Peyer's patch (tissue), 4 donors: ENCODE results near the gene GLB1L3. TPM values are rescaled to one million over a fixed set of nuclear protein-coding genes. Genes with fewer than 3 reads are reported as not detected.

Experiments
- DNase-seq, 3 donors: peaks; one replicate each; pipeline ENCODE4 v3.0.0-alpha.2; 2017 to 2019
- H3K27ac ChIP-seq, 4 donors: fragments of 200-600 bp; sonication (generic); one replicate each; pipeline ENCODE4 v1.5.1; 2016 to 2019
- H3K27me3 ChIP-seq, 2 donors: fragments of 200-600 bp; sonication (generic); one replicate each; pipeline ENCODE4 v1.5.1; 2019
- H3K36me3 ChIP-seq, 3 donors: fragments of 200-600 bp; sonication (generic); one replicate each; pipeline ENCODE4 v1.5.1; 2016 to 2019
- H3K4me1 ChIP-seq, 4 donors: fragments of 200-600 bp; sonication (generic); one replicate each; pipeline ENCODE4 v1.5.1; 2016 to 2019
- H3K4me3 ChIP-seq, 4 donors: fragments of 200-600 bp; sonication (generic); 1 replicate in 3 of 4; 2 replicates in 1 of 4; pipeline ENCODE4 v1.5.1; 2016 to 2019; ENCODE audit warnings: mild to moderate bottlenecking in 1 of 4
- H3K9me3 ChIP-seq, 4 donors: fragments of 200-600 bp; sonication (generic); one replicate each; pipeline ENCODE4 v1.5.1; 2016 to 2019; ENCODE audit warnings: mild to moderate bottlenecking in 1 of 4
- POLR2A ChIP-seq, 2 donors: fragments of 450-650 bp; IDR thresholded peaks; one replicate each; pipeline ENCODE4 v1.5.1; 2017; ENCODE audit warnings: antibody characterized with exemption in 2 of 2, mild to moderate bottlenecking in 2 of 2, moderate library complexity in 2 of 2
- total RNA-seq, 4 donors: library from RNA; depleted of rRNA; stranded (reverse); fragments of >200 nt; gene quantifications; one replicate each; pipeline ENCODE4 v1.1.0, GENCODE V29; 2016
- TF ChIP-seq, protein P1 (sequence below), 6 experiments: fragments of 450-650 bp in 4 of 6; fragments of 200-600 bp in 2 of 6; sonication (generic) in 1 of 6; IDR thresholded peaks; one replicate each; pipeline ENCODE4 v1.5.1; 2017 to 2019; ENCODE audit warnings: antibody characterized with exemption in 6 of 6, mild to moderate bottlenecking in 3 of 6, moderate library complexity in 1 of 6

The GLB1L3 gene
- total RNA-seq, 4 donors from 2014 or later, result not detected

- Histone ChIP-seq H3K4me3 (no peak overlapping the region), H3K27me3 (no peaks in the 10 kb centered on the region), H3K9me3 (no peaks in the 10 kb centered on the region), H3K36me3 (no peaks in the 10 kb centered on the region), H3K27ac (no peak overlapping the region), H3K4me1 (no peaks in the 10 kb centered on the region)
- TF ChIP-seq, protein P1, sequence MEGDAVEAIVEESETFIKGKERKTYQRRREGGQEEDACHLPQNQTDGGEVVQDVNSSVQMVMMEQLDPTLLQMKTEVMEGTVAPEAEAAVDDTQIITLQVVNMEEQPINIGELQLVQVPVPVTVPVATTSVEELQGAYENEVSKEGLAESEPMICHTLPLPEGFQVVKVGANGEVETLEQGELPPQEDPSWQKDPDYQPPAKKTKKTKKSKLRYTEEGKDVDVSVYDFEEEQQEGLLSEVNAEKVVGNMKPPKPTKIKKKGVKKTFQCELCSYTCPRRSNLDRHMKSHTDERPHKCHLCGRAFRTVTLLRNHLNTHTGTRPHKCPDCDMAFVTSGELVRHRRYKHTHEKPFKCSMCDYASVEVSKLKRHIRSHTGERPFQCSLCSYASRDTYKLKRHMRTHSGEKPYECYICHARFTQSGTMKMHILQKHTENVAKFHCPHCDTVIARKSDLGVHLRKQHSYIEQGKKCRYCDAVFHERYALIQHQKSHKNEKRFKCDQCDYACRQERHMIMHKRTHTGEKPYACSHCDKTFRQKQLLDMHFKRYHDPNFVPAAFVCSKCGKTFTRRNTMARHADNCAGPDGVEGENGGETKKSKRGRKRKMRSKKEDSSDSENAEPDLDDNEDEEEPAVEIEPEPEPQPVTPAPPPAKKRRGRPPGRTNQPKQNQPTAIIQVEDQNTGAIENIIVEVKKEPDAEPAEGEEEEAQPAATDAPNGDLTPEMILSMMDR (IDR thresholded peaks at IDR 0.05), result no peak
- no peak for TF ChIP-seq POLR2A (IDR thresholded peaks at IDR 0.05)
- no peak for DNase-seq
Observed at GRCh38 chr11:134288486-134288885, 12.3 kb downstream of the GLB1L3 start.

- Histone ChIP-seq H3K4me3 (no peak overlapping the region), H3K36me3 (no peaks in the 10 kb centered on the region), H3K9me3 (no peaks in the 10 kb centered on the region), H3K27me3 (no peaks in the 10 kb centered on the region), H3K27ac (no peak overlapping the region), H3K4me1 (no peaks in the 10 kb centered on the region)
- TF ChIP-seq POLR2A (IDR thresholded peaks at IDR 0.05), result no peak
- TF ChIP-seq, protein P1 (IDR thresholded peaks at IDR 0.05), result no peak
- DNase-seq, result no peak
Observed at GRCh38 chr11:134289167-134289566, 13.0 kb downstream of the GLB1L3 start.

DNA sequence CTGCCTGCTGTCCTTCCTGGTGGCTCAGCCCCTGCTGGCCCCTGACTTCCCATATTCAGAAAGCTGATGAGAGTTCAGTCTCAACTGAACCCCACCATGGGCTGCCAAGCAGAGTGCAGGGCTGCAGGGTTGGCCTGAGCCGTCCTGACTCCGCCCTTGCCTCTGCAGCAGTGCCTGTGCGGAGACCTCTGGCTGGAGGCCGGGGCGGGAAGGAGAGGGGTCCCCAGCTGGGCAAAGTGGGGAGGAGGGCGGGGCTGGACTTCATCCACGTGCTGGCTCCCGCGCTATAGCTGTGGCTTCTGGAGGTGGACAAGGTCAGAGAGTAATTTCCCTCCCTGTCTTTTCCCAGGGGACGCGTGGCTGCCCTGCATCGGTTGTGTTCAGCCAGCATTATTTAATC is 13.6 kb downstream of the GLB1L3 start:
- no peak overlapping the region for H3K27ac ChIP-seq
- no peaks in the 10 kb centered on the region for H3K9me3 ChIP-seq
- H3K4me1 ChIP-seq, result no peaks in the 10 kb centered on the region
- H3K4me3 ChIP-seq, result no peak overlapping the region
- no peaks in the 10 kb centered on the region for H3K27me3 ChIP-seq
- no peak for DNase-seq
- H3K36me3 ChIP-seq, result no peaks in the 10 kb centered on the region
- no peak for TF ChIP-seq POLR2A (IDR thresholded peaks at IDR 0.05)
- TF ChIP-seq, protein P1 (IDR thresholded peaks at IDR 0.05), result no peak

DNA sequence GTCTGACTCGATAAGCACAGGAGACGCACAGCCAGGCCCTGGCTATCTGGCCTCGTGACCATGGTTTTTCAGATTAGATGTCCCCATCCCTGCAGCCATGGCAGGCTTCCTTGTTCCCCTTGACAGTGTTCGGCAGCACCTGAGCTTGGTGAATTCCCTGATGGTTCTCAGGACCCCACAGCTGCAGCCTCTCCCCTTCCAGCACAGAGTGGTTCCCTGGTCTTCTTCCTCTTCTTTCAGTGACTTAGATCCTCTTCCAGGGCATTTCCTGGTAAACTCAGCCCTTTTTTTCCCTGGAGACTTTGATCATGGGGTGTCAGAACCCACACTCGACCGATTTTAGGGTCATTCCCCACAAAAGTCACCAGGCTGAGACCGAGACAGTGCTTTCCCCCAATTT is 14.5 kb downstream of the GLB1L3 start:
- no peaks in the 10 kb centered on the region for H3K27me3 ChIP-seq
- DNase-seq, result no peak
- no peak overlapping the region for H3K27ac ChIP-seq
- H3K4me3 ChIP-seq, result no peak overlapping the region
- TF ChIP-seq, protein P1 (IDR thresholded peaks at IDR 0.05), result no peak
- TF ChIP-seq POLR2A (IDR thresholded peaks at IDR 0.05), result no peak
- H3K9me3 ChIP-seq, result no peaks in the 10 kb centered on the region
- H3K4me1 ChIP-seq, result no peaks in the 10 kb centered on the region
- H3K36me3 ChIP-seq, result no peaks in the 10 kb centered on the region

- TF ChIP-seq POLR2A (IDR thresholded peaks at IDR 0.05), result no peak
- TF ChIP-seq, protein P1 (IDR thresholded peaks at IDR 0.05), result no peak
- Histone ChIP-seq H3K4me3 (no peak overlapping the region), H3K27me3 (no peaks in the 10 kb centered on the region), H3K36me3 (no peaks in the 10 kb centered on the region), H3K27ac (no peak overlapping the region), H3K9me3 (no peaks in the 10 kb centered on the region), H3K4me1 (no peaks in the 10 kb centered on the region)
- no peak for DNase-seq
Observed at GRCh38 chr11:134291196-134291595, 15.0 kb downstream of the GLB1L3 start.

GRCh38 chr11:134292661-134293060 is 16.5 kb downstream of the GLB1L3 start:
- no peak overlapping the region for H3K27ac ChIP-seq
- H3K4me3 ChIP-seq, result no peak overlapping the region
- no peaks in the 10 kb centered on the region for H3K4me1 ChIP-seq
- H3K9me3 ChIP-seq, result no peaks in the 10 kb centered on the region
- DNase-seq, result no peak
- H3K27me3 ChIP-seq, result no peaks in the 10 kb centered on the region
- H3K36me3 ChIP-seq, result no peaks in the 10 kb centered on the region
- no peak for TF ChIP-seq POLR2A (IDR thresholded peaks at IDR 0.05)
- TF ChIP-seq, protein P1 (IDR thresholded peaks at IDR 0.05), result no peak
